Measurements from ENCODE around the gene RCSD1. TPM values are rescaled to one million over a fixed set of nuclear protein-coding genes. Genes with fewer than 3 reads are reported as not detected.
"Not testable (repeated sequence)": the region's sequence is repeated elsewhere in the genome, so short reads cannot be mapped to it uniquely, and the experiment has no call there.

RCSD1 gene
- total RNA-seq, 1 donor from 2014 or later: under 0.01 TPM

GRCh38 chr1:167734227-167734626 is 104.2 kb downstream of the RCSD1 start:
- DNase-seq (ENCODE audit: low read depth) (no peak), FAIRE-seq (no peak)
- Histone ChIP-seq H3K4me3 (ENCODE audit: low read depth, low read length) (no peak overlapping the region), H3K27me3 (ENCODE audit: control insufficient read depth, insufficient read depth, low read length) (no peaks in the 10 kb centered on the region), H3K36me3 (ENCODE audit: control insufficient read depth, insufficient read depth, low read length) (peaks cover 2% of the 10 kb centered on the region)
- no peak for TF ChIP-seq CTCF (IDR thresholded peaks at IDR 0.05; ENCODE audit: insufficient read depth, low read length, severe bottlenecking)

DNA sequence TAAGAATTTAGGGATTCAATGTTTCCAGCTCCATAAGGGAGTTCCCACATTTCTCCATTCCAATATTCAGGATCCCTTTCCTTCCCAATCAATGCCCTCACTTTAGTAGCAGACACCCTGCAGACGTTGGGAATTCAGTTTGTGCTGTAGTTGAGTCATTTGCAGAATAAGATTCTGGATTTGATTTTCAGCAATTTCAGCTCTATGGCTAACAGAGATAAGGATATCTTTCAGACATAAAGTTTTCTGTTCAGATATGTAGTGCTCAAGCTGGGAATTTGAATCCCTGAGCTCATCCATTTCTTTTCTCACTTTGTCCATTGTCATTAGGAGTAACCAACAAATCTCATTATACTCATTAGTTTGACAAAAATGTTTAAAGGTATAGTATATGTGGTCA is 104.8 kb downstream of the RCSD1 start:
- DNase-seq (ENCODE audit: low read depth): no peak
- H3K36me3 ChIP-seq (ENCODE audit: control insufficient read depth, insufficient read depth, low read length): peaks cover 2% of the 10 kb centered on the region
- H3K4me3 ChIP-seq (ENCODE audit: low read depth, low read length): no peak overlapping the region
- H3K27me3 ChIP-seq (ENCODE audit: control insufficient read depth, insufficient read depth, low read length): no peaks in the 10 kb centered on the region
- FAIRE-seq: no peak
- TF ChIP-seq CTCF (IDR thresholded peaks at IDR 0.05; ENCODE audit: insufficient read depth, low read length, severe bottlenecking): no peak

- no peak for TF ChIP-seq CTCF (IDR thresholded peaks at IDR 0.05; ENCODE audit: insufficient read depth, low read length, severe bottlenecking)
- no peaks in the 10 kb centered on the region for H3K27me3 ChIP-seq (ENCODE audit: control insufficient read depth, insufficient read depth, low read length)
- FAIRE-seq: no peak
Measured at GRCh38 chr1:167737169-167737568, 107.1 kb downstream of the RCSD1 start.

GRCh38 chr1:167738158-167738557 is 108.1 kb downstream of the RCSD1 start:
- TF ChIP-seq CTCF (IDR thresholded peaks at IDR 0.05; ENCODE audit: insufficient read depth, low read length, severe bottlenecking): no peak
- Histone ChIP-seq H3K4me3 (ENCODE audit: low read depth, low read length) (no peak overlapping the region), H3K36me3 (ENCODE audit: control insufficient read depth, insufficient read depth, low read length) (no peaks in the 10 kb centered on the region), H3K27me3 (ENCODE audit: control insufficient read depth, insufficient read depth, low read length) (no peaks in the 10 kb centered on the region)
- FAIRE-seq: no peak
- DNase-seq (ENCODE audit: low read depth): no peak

More at GRCh38 chr1:167737169-167737568, 107.1 kb downstream of the RCSD1 start:
- Histone ChIP-seq H3K36me3 (ENCODE audit: control insufficient read depth, insufficient read depth, low read length) (no peaks in the 10 kb centered on the region), H3K4me3 (ENCODE audit: low read depth, low read length) (no peak overlapping the region)
- no peak for DNase-seq (ENCODE audit: low read depth)

GRCh38 chr1:167739752-167740151 is 109.7 kb downstream of the RCSD1 start:
- Histone ChIP-seq H3K4me3 (ENCODE audit: low read depth, low read length) (no peak overlapping the region), H3K36me3 (ENCODE audit: control insufficient read depth, insufficient read depth, low read length) (no peaks in the 10 kb centered on the region), H3K27me3 (ENCODE audit: control insufficient read depth, insufficient read depth, low read length) (no peaks in the 10 kb centered on the region)
- FAIRE-seq (no peak), DNase-seq (ENCODE audit: low read depth) (no peak)
- no peak for TF ChIP-seq CTCF (IDR thresholded peaks at IDR 0.05; ENCODE audit: insufficient read depth, low read length, severe bottlenecking)

DNA sequence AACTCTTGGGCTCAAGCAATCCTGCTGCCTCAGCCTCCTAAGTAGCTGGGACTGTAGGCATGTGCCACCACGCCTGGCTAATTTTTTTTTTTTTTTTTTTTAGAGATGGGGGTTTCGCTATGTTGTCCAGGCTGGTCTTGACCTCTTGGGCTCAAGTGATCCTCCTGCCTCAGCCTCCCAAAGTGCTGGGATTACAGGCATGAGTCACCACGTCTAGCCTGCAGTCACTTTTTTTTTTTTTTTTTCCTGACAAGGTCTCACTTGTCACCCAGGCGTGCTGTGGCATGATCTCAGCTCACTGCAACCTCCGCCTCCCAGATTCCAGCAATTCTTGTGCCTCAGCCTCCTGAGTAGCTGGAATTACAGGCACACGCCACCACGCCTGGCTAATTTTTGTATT is 111.1 kb downstream of the RCSD1 start:
- H3K4me3 ChIP-seq (ENCODE audit: low read depth, low read length); H3K36me3 ChIP-seq (ENCODE audit: control insufficient read depth, insufficient read depth, low read length); H3K27me3 ChIP-seq (ENCODE audit: control insufficient read depth, insufficient read depth, low read length); FAIRE-seq: not testable (repeated sequence)
- peak; percentile 80 for DNase-seq (ENCODE audit: low read depth)

GRCh38 chr1:167742392-167743057 is 112.5 kb downstream of the RCSD1 start:
- FAIRE-seq; DNase-seq (ENCODE audit: low read depth); H3K36me3 ChIP-seq (ENCODE audit: control insufficient read depth, insufficient read depth, low read length); H3K27me3 ChIP-seq (ENCODE audit: control insufficient read depth, insufficient read depth, low read length); H3K4me3 ChIP-seq (ENCODE audit: low read depth, low read length): not testable (repeated sequence)
